HEK293 (cell line): ENCODE measurements around the gene NT5C1B.

Experiments used
- CTCF ChIA-PET: fragments of 350-600 bp; formaldehyde crosslinking; extraction: SDS; loops from one replicate; lab custom pipeline; 2021; ENCODE audit warnings: antibody characterized with exemption; lab: Yijun Ruan, JAX
- POLR2A ChIA-PET: fragments of 300-600 bp; formaldehyde crosslinking; extraction: SDS; loops from one replicate; lab custom pipeline; 2020; ENCODE audit warnings: antibody characterized with exemption, inconsistent platforms; lab: Yijun Ruan, JAX
- H3K27ac ChIP-seq: fragments of 200-500 bp; sonication (Bioruptor generic); 2 replicates; pipeline ENCODE4 v1.5.1; 2014; ENCODE audit warnings: low read depth, low read length, control low read depth, inconsistent platforms; ENCODE audit errors: extremely low read depth
- H3K36me3 ChIP-seq, 2 experiments: fragments of 200-500 bp in 1 of 2; sonication (Bioruptor generic) in 1 of 2; 1 replicate in 1 of 2; 2 replicates in 1 of 2; pipeline ENCODE4 v1.5.1; 2014 to 2017; ENCODE audit warnings: inconsistent platforms in 2 of 2, low read length in 2 of 2; ENCODE audit not compliant: control insufficient read depth in 2 of 2, insufficient read depth in 1 of 2
- H3K4me1 ChIP-seq: fragments of 200-500 bp; sonication (Bioruptor generic); 2 replicates; pipeline ENCODE4 v1.5.1; 2014; ENCODE audit warnings: mild to moderate bottlenecking, low read length, inconsistent platforms; ENCODE audit not compliant: control insufficient read depth, insufficient read depth
- H3K4me3 ChIP-seq: 2 replicates; pipeline ENCODE4 v1.5.1; 2011; ENCODE audit warnings: low read depth, mild to moderate bottlenecking, control low read depth, low read length, moderate library complexity
- H3K9me3 ChIP-seq: fragments of 200-500 bp; sonication (Bioruptor generic); 2 replicates; pipeline ENCODE4 v1.5.1; 2014; ENCODE audit warnings: low read depth, low read length, inconsistent platforms; ENCODE audit not compliant: control insufficient read depth, insufficient read depth
- ELK4 ChIP-seq: IDR thresholded peaks from 2 replicates; pipeline ENCODE4 v1.6.1; 2011; ENCODE audit warnings: mild to moderate bottlenecking, low read depth, low read length, borderline replicate concordance
- HOXA7 ChIP-seq: sonication (generic); formaldehyde crosslinking; IDR thresholded peaks from 2 replicates; pipeline ENCODE4 v1.8.1; 2022; ENCODE audit warnings: missing genetic modification reagents, borderline replicate concordance
- OVOL3 ChIP-seq: fragments of 450-650 bp; formaldehyde crosslinking; IDR thresholded peaks from 2 replicates; pipeline ENCODE4 v1.5.1; 2016; ENCODE audit warnings: missing biosample characterization, missing genetic modification characterization
- SP7 ChIP-seq: fragments of 450-650 bp; formaldehyde crosslinking; IDR thresholded peaks from 2 replicates; pipeline ENCODE4 v1.5.1; 2016; ENCODE audit warnings: missing biosample characterization, missing genetic modification characterization
- TCF7L2 ChIP-seq: IDR thresholded peaks from 2 replicates; pipeline ENCODE4 v1.6.1; 2011; ENCODE audit warnings: low read depth, mild to moderate bottlenecking, inconsistent platforms, low read length, moderate library complexity, borderline replicate concordance
- YY2 ChIP-seq: fragments of 450-650 bp; formaldehyde crosslinking; IDR thresholded peaks from 2 replicates; pipeline ENCODE4 v1.5.1; 2016; ENCODE audit warnings: missing biosample characterization, missing genetic modification characterization
- ZBTB1 ChIP-seq: fragments of 450-650 bp; formaldehyde crosslinking; IDR thresholded peaks from 2 replicates; pipeline ENCODE4 v1.5.1; 2016; ENCODE audit warnings: missing biosample characterization, missing genetic modification characterization
- ZBTB17 ChIP-seq: fragments of 450-650 bp; formaldehyde crosslinking; IDR thresholded peaks from 2 replicates; pipeline ENCODE4 v1.5.1; 2016; ENCODE audit warnings: missing biosample characterization, missing genetic modification characterization
- ZBTB21 ChIP-seq: fragments of 450-650 bp; formaldehyde crosslinking; IDR thresholded peaks from 2 replicates; pipeline ENCODE4 v1.5.1; 2017; ENCODE audit warnings: missing biosample characterization, missing genetic modification characterization
- ZBTB48 ChIP-seq: fragments of 450-650 bp; formaldehyde crosslinking; IDR thresholded peaks from 2 replicates; pipeline ENCODE4 v1.5.1; 2016; ENCODE audit warnings: missing biosample characterization, missing genetic modification characterization
- ZFP69B ChIP-seq: fragments of 450-650 bp; formaldehyde crosslinking; IDR thresholded peaks from 2 replicates; pipeline ENCODE4 v1.5.1; 2016; ENCODE audit warnings: missing biosample characterization, missing genetic modification characterization
- ZNF274 ChIP-seq, 2 experiments: fragments of 200-500 bp in 1 of 2; fragments of 450-650 bp in 1 of 2; sonication (Bioruptor generic) in 1 of 2; formaldehyde crosslinking in 1 of 2; IDR thresholded peaks; 2 replicates each; pipeline versions ENCODE4 v1.5.1 to v1.6.1; 2014 to 2016; ENCODE audit warnings: borderline replicate concordance in 1 of 2, inconsistent platforms in 1 of 2, low read length in 1 of 2, missing biosample characterization in 1 of 2, missing genetic modification characterization in 1 of 2
- ZNF280D ChIP-seq: fragments of 450-650 bp; formaldehyde crosslinking; IDR thresholded peaks from 2 replicates; pipeline ENCODE4 v1.5.1; 2016; ENCODE audit warnings: missing biosample characterization, missing genetic modification characterization
- ZNF341 ChIP-seq: fragments of 450-650 bp; formaldehyde crosslinking; IDR thresholded peaks from 2 replicates; pipeline ENCODE4; 2016; ENCODE audit warnings: low read depth, missing biosample characterization, missing genetic modification characterization
- ZNF473 ChIP-seq: fragments of 450-650 bp; formaldehyde crosslinking; IDR thresholded peaks from 2 replicates; pipeline ENCODE4 v1.5.1; 2017; ENCODE audit warnings: missing biosample characterization, missing genetic modification characterization
- ZNF513 ChIP-seq: fragments of 450-650 bp; IDR thresholded peaks from 2 replicates; pipeline ENCODE4 v1.5.1; 2018; ENCODE audit warnings: missing biosample characterization, missing genetic modification characterization
- ZNF514 ChIP-seq: fragments of 450-650 bp; formaldehyde crosslinking; IDR thresholded peaks from 2 replicates; pipeline ENCODE4 v1.5.1; 2016; ENCODE audit warnings: missing biosample characterization, missing genetic modification characterization
- ZNF529 ChIP-seq: fragments of 450-650 bp; formaldehyde crosslinking; IDR thresholded peaks from 2 replicates; pipeline ENCODE4 v1.5.1; 2017; ENCODE audit warnings: missing genetic modification characterization, missing biosample characterization; ENCODE audit not compliant: insufficient replicate concordance
- ZNF560 ChIP-seq: fragments of 450-650 bp; formaldehyde crosslinking; IDR thresholded peaks from 2 replicates; pipeline ENCODE4 v1.5.1; 2017; ENCODE audit warnings: missing biosample characterization, missing genetic modification characterization, borderline replicate concordance
- ZNF585B ChIP-seq: fragments of 450-650 bp; formaldehyde crosslinking; IDR thresholded peaks from 2 replicates; pipeline ENCODE4 v1.5.1; 2016; ENCODE audit warnings: missing biosample characterization, missing genetic modification characterization
- ZNF596 ChIP-seq: fragments of 450-650 bp; IDR thresholded peaks from 2 replicates; pipeline ENCODE4 v1.5.0; 2018; ENCODE audit warnings: missing biosample characterization, mild to moderate bottlenecking, missing genetic modification characterization, moderate library complexity
- ZNF623 ChIP-seq: fragments of 450-650 bp; formaldehyde crosslinking; IDR thresholded peaks from 2 replicates; pipeline ENCODE4 v1.5.1; 2016; ENCODE audit warnings: missing biosample characterization, missing genetic modification characterization
- ZNF639 ChIP-seq: fragments of 450-650 bp; formaldehyde crosslinking; IDR thresholded peaks from 2 replicates; pipeline ENCODE4 v1.5.1; 2016; ENCODE audit warnings: missing biosample characterization, missing genetic modification characterization
- TF ChIP-seq, protein P1 (sequence below): fragments of 450-650 bp; formaldehyde crosslinking; IDR thresholded peaks from 2 replicates; pipeline ENCODE4 v1.5.1; 2017; ENCODE audit warnings: missing biosample characterization, missing genetic modification characterization

NT5C1B gene

GRCh38 chr2:18525852-18526251 is 63.5 kb downstream of the NT5C1B start:
- POLR2A ChIA-PET = no interaction called here
- H3K9me3 ChIP-seq = no peaks in the 10 kb centered on the region
- CTCF ChIA-PET = no interaction called here
- TF ChIP-seq ZNF513 (tag by site-specific recombination) (no peak), ZBTB48 (tag by site-specific recombination) (no peak), ZNF274 (IDR thresholded peaks at IDR 0.05; ENCODE audit: low read length) (no peak), ZNF274 (tag by site-specific recombination; IDR thresholded peaks at IDR 0.05; ENCODE audit: borderline replicate concordance) (no peak), OVOL3 (tag by site-specific recombination) (no peak), HOXA7 (CRISPR knock-in tag) (no peak)
- TF ChIP-seq, all 188 proteins: peak for 0
- Histone ChIP-seq H3K27ac (no peak overlapping the region), H3K4me3 (no peak overlapping the region), H3K36me3 (no peaks in the 10 kb centered on the region), H3K4me1 (no peaks in the 10 kb centered on the region)

- POLR2A ChIA-PET = no interaction called here
- H3K9me3 ChIP-seq = no peaks in the 10 kb centered on the region
- H3K36me3 ChIP-seq = no peaks in the 10 kb centered on the region
- no peaks in the 10 kb centered on the region for H3K4me1 ChIP-seq
- H3K4me3 ChIP-seq = no peak overlapping the region
- TF ChIP-seq TCF7L2 (no peak), YY2 (tag by site-specific recombination) (no peak), ZNF585B (tag by site-specific recombination) (no peak), ZNF473 (tag by site-specific recombination) (no peak), ZNF560 (no peak), ZNF639 (tag by site-specific recombination) (no peak), ZBTB17 (no peak), ZBTB21 (no peak), ZNF341 (tag by site-specific recombination) (no peak), ZNF514 (tag by site-specific recombination) (no peak), ZNF529 (tag by site-specific recombination) (no peak), ZNF596 (tag by site-specific recombination) (no peak), ZNF623 (tag by site-specific recombination) (no peak), ZNF280D (tag by site-specific recombination) (no peak), SP7 (tag by site-specific recombination) (no peak), ELK4 (no peak), ZFP69B (tag by site-specific recombination) (no peak), ZBTB1 (no peak)
- TF ChIP-seq, protein P1, sequence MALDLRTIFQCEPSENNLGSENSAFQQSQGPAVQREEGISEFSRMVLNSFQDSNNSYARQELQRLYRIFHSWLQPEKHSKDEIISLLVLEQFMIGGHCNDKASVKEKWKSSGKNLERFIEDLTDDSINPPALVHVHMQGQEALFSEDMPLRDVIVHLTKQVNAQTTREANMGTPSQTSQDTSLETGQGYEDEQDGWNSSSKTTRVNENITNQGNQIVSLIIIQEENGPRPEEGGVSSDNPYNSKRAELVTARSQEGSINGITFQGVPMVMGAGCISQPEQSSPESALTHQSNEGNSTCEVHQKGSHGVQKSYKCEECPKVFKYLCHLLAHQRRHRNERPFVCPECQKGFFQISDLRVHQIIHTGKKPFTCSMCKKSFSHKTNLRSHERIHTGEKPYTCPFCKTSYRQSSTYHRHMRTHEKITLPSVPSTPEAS (tag by site-specific recombination) = no peak
- CTCF ChIA-PET = interaction anchor here (0.6 kb wide), 1 partner anchor 462 kb away, joined by 3 read pairs; no protein-coding TSS in a partner anchor
- no peak overlapping the region for H3K27ac ChIP-seq
Measured at GRCh38 chr2:18525236-18525635, 64.1 kb downstream of the NT5C1B start.
